Muscle of leg (tissue), 11 donors: ENCODE results near the gene SUSD6. TPM values are rescaled to one million over a fixed set of nuclear protein-coding genes. Genes with fewer than 3 reads are reported as not detected.

ENCODE experiments used
- DNase-seq: peaks from one replicate; pipeline ENCODE4 v3.0.0; 2013
- H3K27ac ChIP-seq: one replicate; pipeline ENCODE4 v1.5.1; 2013; ENCODE audit warnings: mild to moderate bottlenecking, low read length, control low read depth
- H3K27me3 ChIP-seq: one replicate; pipeline ENCODE4 v1.6.1; 2013; ENCODE audit warnings: low read length; ENCODE audit not compliant: control insufficient read depth, insufficient read depth
- H3K36me3 ChIP-seq: one replicate; pipeline ENCODE4 v1.6.1; 2013; ENCODE audit warnings: low read length; ENCODE audit not compliant: control insufficient read depth, insufficient read depth
- H3K4me1 ChIP-seq: one replicate; pipeline ENCODE4 v1.6.1; 2013; ENCODE audit warnings: low read length; ENCODE audit not compliant: control insufficient read depth, insufficient read depth
- H3K4me3 ChIP-seq: one replicate; pipeline ENCODE4 v1.5.1; 2013; ENCODE audit warnings: low read length, control low read depth
- H3K9me3 ChIP-seq: replicated peaks from 2 replicates; pipeline ENCODE4 v1.6.1; 2013; ENCODE audit warnings: low read depth, low read length; ENCODE audit not compliant: control insufficient read depth
- WGBS: methylation state at CpG from one replicate; pipeline ENCODE4 v1.1.5; 2013; ENCODE audit warnings: missing lambda C conversion rate; ENCODE audit not compliant: insufficient coverage; 5-methylcytosine and 5-hydroxymethylcytosine counted together
- polyA plus RNA-seq, 8 donors: library from polyadenylated mRNA; unstranded; fragments of 120-200 nt; gene quantifications; one replicate each; pipeline versions ENCODE4 v1.2.1 to v1.2.3, GENCODE V29; 2013; ENCODE audit warnings: inconsistent platforms in 1 of 8, low replicate concordance in 1 of 8; ENCODE audit not compliant: insufficient read length in 8 of 8, insufficient read depth in 1 of 8
- total RNA-seq: library from RNA; stranded (reverse); fragments of 120-200 nt; gene quantifications from one replicate; pipeline ENCODE4 v1.2.4, GENCODE V29; 2013

Gene SUSD6
- total and polyA plus RNA-seq, 9 donors, result 7.8 to 22.1 (median 16.7) TPM

GRCh38 chr14:69573205-69573830 is 38.1 kb upstream of the SUSD6 start:
- no peak for DNase-seq
- peaks cover 77% of the 10 kb centered on the region for H3K27me3 ChIP-seq
- no peak overlapping the region for H3K4me3 ChIP-seq
- peaks cover 23% of the 10 kb centered on the region for H3K4me1 ChIP-seq
- WGBS, result 49% methylated on average over 49 of the region's 51 CpGs
- no peaks in the 10 kb centered on the region for H3K9me3 ChIP-seq
- H3K27ac ChIP-seq, result no peak overlapping the region
- H3K36me3 ChIP-seq, result no peaks in the 10 kb centered on the region

- WGBS, result 5% methylated on average over 11 of the region's 15 CpGs
- no peak overlapping the region for H3K4me3 ChIP-seq
Measured at GRCh38 chr14:69573831-69574262, 37.5 kb upstream of the SUSD6 start.

GRCh38 chr14:69574263-69574953 is 37.0 kb upstream of the SUSD6 start, which contains the start of gene CCDC177:
Gene CCDC177 (minus strand): TSS chr14:69574871. CDS start chr14:69573622, 1,249 bp downstream.
- no peak within 1 kb of the TSS for H3K27ac ChIP-seq
- no peaks in the 10 kb centered on the region for H3K9me3 ChIP-seq
- WGBS, result under 1% methylated on average over 36 of the region's 52 CpGs
- no peaks in the 10 kb centered on the region for H3K36me3 ChIP-seq
- H3K4me1 ChIP-seq, result peaks cover 23% of the 10 kb centered on the region
- no peak within 1 kb of the TSS for H3K4me3 ChIP-seq
- peak; percentile 45 for DNase-seq
- peaks cover 81% of the 10 kb centered on the region for H3K27me3 ChIP-seq

More at GRCh38 chr14:69573831-69574262, 37.5 kb upstream of the SUSD6 start:
- Histone ChIP-seq H3K9me3 (no peaks in the 10 kb centered on the region), H3K27me3 (peaks cover 81% of the 10 kb centered on the region), H3K4me1 (peaks cover 23% of the 10 kb centered on the region), H3K27ac (no peak overlapping the region), H3K36me3 (no peaks in the 10 kb centered on the region)
- no peak for DNase-seq

DNA sequence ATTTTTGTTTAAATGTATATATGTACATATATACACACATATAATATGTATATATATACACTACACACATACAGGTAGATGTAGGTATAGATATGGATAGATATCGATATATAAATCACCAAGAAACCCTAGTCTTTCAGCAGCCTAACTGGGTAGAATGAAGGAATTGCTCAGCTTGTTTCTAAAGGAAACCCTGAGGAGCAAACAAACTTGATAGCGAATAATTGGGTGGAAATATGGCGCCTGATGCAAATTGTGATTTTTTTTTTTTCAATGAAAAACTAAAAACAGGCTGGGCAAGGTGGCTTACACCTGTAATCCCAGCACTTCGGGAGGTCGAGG is 36.5 kb upstream of the SUSD6 start:
- WGBS, result 67% methylated on average over 1 of the region's 5 CpGs
- H3K27ac ChIP-seq, result no peak overlapping the region
- H3K36me3 ChIP-seq, result no peaks in the 10 kb centered on the region
- H3K4me3 ChIP-seq, result no peak overlapping the region
- peaks cover 79% of the 10 kb centered on the region for H3K27me3 ChIP-seq
- H3K4me1 ChIP-seq, result peaks cover 23% of the 10 kb centered on the region
- H3K9me3 ChIP-seq, result no peaks in the 10 kb centered on the region
- no peak for DNase-seq

DNA sequence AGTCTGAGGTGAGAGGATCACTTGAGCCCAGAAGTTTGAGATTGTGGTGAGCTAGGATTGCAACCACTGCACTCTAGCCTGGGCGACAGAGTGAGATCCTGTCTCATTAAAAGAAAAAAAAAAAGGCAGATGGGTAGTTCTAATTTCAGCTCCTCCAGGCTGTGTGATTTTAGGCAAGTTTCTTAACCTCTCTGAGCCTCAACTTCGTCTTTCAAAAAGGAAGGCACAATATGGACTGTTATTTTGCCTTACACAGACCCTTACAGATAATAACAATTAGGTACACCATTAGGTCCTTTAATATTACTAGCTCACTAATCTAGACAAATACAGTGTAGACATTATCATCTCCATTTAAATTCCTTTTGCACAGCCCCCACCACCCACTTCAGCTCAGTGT is 31.9 kb upstream of the SUSD6 start:
- H3K27ac ChIP-seq, result no peak overlapping the region
- no peaks in the 10 kb centered on the region for H3K9me3 ChIP-seq
- no peak for DNase-seq
- no peaks in the 10 kb centered on the region for H3K36me3 ChIP-seq
- H3K27me3 ChIP-seq, result peaks cover 36% of the 10 kb centered on the region
- peaks cover 2% of the 10 kb centered on the region for H3K4me1 ChIP-seq
- 59% methylated on average over 2 of the region's 2 CpGs for WGBS
- no peak overlapping the region for H3K4me3 ChIP-seq

DNA sequence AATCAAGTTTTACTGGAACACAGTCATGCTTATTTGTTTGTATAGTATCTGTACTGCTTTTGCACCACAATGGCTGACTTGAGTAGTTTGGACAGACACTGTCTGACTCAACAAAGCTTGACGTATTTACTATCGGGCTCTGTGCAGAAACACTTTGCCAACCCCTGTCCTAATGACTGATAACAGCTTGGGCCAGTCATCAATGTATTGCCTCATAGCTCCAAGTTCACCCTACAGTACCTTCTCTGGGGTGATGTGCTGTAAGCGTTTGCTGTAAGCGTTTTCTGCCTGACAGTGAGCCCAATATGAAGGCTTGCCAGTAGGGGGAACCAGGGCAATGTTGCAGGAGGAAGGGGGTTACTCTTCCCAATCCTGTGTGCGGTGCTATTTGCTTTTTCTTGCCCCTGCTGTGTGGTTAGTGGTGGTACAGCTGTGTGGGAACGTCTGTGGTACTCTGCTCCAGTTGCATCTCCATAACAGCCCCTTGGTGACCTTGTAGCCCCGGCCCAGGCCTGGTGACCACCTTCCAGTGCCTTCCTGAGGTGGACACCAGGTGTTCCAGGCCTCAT is 31.3 kb upstream of the SUSD6 start:
- WGBS, result 65% methylated on average over 4 of the region's 7 CpGs
- H3K27me3 ChIP-seq, result peaks cover 31% of the 10 kb centered on the region
- H3K4me1 ChIP-seq, result no peaks in the 10 kb centered on the region
- H3K27ac ChIP-seq, result no peak overlapping the region
- H3K4me3 ChIP-seq, result no peak overlapping the region
- DNase-seq, result peak; percentile 27
- H3K9me3 ChIP-seq, result no peaks in the 10 kb centered on the region
- H3K36me3 ChIP-seq, result no peaks in the 10 kb centered on the region

GRCh38 chr14:69581316-69581935 is 30.0 kb upstream of the SUSD6 start:
- Histone ChIP-seq H3K9me3 (no peaks in the 10 kb centered on the region), H3K4me3 (no peak overlapping the region), H3K27me3 (peaks cover 18% of the 10 kb centered on the region), H3K4me1 (peaks cover under 1% of the 10 kb centered on the region), H3K27ac (no peak overlapping the region), H3K36me3 (no peaks in the 10 kb centered on the region)
- no peak for DNase-seq
- 53% methylated on average over 3 of the region's 7 CpGs for WGBS

GRCh38 chr14:69582212-69582611 is 29.2 kb upstream of the SUSD6 start:
- no peak for DNase-seq
- no peaks in the 10 kb centered on the region for H3K36me3 ChIP-seq
- no CpG with 5 or more reads among the region's 1 CpG for WGBS

DNA sequence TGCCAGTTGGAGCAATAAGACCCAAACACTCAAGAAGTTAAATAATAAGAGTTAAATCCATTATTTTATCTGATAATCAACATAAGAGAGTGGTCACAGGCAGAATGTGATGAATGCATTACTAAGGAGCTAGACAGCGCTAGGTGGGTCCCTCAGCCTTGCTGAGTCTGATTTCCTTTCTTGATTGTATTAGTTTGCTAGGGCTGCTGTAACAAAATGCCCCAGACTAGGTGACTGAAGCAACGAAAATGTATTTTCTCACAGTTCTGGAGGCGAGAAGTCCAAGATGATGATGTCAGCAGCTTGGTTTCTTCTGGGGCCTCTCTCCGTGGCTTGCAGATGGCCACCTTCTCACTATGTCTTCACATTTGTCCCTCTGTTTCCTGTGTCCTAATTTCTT is 28.6 kb upstream of the SUSD6 start:
- Histone ChIP-seq H3K4me1 (peaks cover 11% of the 10 kb centered on the region), H3K4me3 (no peak overlapping the region), H3K9me3 (no peaks in the 10 kb centered on the region), H3K36me3 (no peaks in the 10 kb centered on the region), H3K27me3 (peaks cover 8% of the 10 kb centered on the region), H3K27ac (no peak overlapping the region)
- no peak for DNase-seq
- WGBS, result no CpG with 5 or more reads among the region's 4 CpGs

More at GRCh38 chr14:69582212-69582611, 29.2 kb upstream of the SUSD6 start:
- peaks cover 8% of the 10 kb centered on the region for H3K4me1 ChIP-seq
- H3K4me3 ChIP-seq, result no peak overlapping the region
- peaks cover 10% of the 10 kb centered on the region for H3K27me3 ChIP-seq
- no peak overlapping the region for H3K27ac ChIP-seq
- H3K9me3 ChIP-seq, result no peaks in the 10 kb centered on the region

DNA sequence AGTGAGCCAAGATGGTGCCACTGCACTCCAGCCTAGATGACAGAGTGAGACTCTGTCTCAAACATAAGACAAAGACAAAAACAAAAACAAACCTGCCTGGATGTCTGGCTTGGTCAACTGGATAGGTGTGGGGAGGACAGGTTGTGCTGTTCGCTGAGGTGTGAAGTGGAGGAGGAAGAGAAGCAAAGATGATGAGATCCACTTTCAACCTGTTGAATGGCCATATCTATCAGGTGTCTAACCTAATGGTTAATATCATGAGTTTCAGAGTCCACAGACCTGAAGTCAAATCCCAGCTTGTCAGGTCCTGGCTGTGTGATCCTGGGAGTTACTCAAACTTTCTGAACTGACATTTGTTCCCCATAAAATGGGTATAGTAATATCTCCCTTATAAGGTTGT is 27.0 kb upstream of the SUSD6 start:
- DNase-seq, result no peak
- no CpG with 5 or more reads among the region's 1 CpG for WGBS
- H3K27me3 ChIP-seq, result no peaks in the 10 kb centered on the region
- H3K4me1 ChIP-seq, result peaks cover 11% of the 10 kb centered on the region
- H3K4me3 ChIP-seq, result no peak overlapping the region
- H3K36me3 ChIP-seq, result no peaks in the 10 kb centered on the region
- H3K9me3 ChIP-seq, result no peaks in the 10 kb centered on the region
- H3K27ac ChIP-seq, result no peak overlapping the region
